ENCODE results near the gene MT1HL1. TPM values are rescaled to one million over a fixed set of nuclear protein-coding genes. Genes with fewer than 3 reads are reported as not detected.

The MT1HL1 gene
- total RNA-seq, 2 experiments from 2014 or later, result not detected

Other genes with a start within 250 kb of the MT1HL1 start
- gene MTR, start 209.1 kb downstream of the MT1HL1 start, total RNA-seq, result 10 to 100 TPM; 46.3 to 46.6 TPM
- gene RYR2, start 37.7 kb upstream of the MT1HL1 start, total RNA-seq, result under 1 TPM; 0.02 TPM

Data from activated CD4-positive, alpha-beta memory T cell treated with anti-CD3 and anti-CD28 coated beads for 36 hours (primary cell).